DND-41 (cell line): ENCODE results near the gene CDC37L1.

Experiments
- ATAC-seq: fragments of 200-7000 bp; cut with Tn5 transposase; 3 replicates; pipeline ENCODE4 v1.9.1; 2021; ENCODE audit warnings: low read depth; ENCODE audit not compliant: insufficient read depth
- DNase-seq: peaks from one replicate; pipeline ENCODE4 v3.0.0-alpha.2; 2020
- H2AFZ ChIP-seq: 2 replicates; pipeline ENCODE4 v1.6.0; 2012; ENCODE audit warnings: low read depth, low read length
- H3K27ac ChIP-seq: 2 replicates; pipeline ENCODE4 v1.5.1; 2012; ENCODE audit warnings: low read length, inconsistent platforms
- H3K27me3 ChIP-seq: fragments of 200-600 bp; sonication (generic); 2 replicates; pipeline ENCODE4 v1.6.0; 2012; ENCODE audit warnings: low read length, mild to moderate bottlenecking, inconsistent platforms; ENCODE audit not compliant: insufficient read depth, poor library complexity
- H3K36me3 ChIP-seq: 2 replicates; pipeline ENCODE4 v1.5.1; 2012; ENCODE audit warnings: low read length, inconsistent platforms; ENCODE audit not compliant: insufficient read depth
- H3K4me1 ChIP-seq: 2 replicates; pipeline ENCODE4 v1.5.1; 2012; ENCODE audit warnings: mild to moderate bottlenecking, low read length; ENCODE audit not compliant: insufficient read depth
- H3K4me2 ChIP-seq: 2 replicates; pipeline ENCODE4 v1.6.0; 2012; ENCODE audit warnings: mild to moderate bottlenecking, moderate library complexity, low read length, inconsistent platforms; ENCODE audit not compliant: insufficient read depth
- H3K4me3 ChIP-seq, 2 experiments: fragments of 200-600 bp in 1 of 2; shearing (Covaris generic) in 1 of 2; 2 replicates each; pipeline ENCODE4 v1.5.1; 2012 to 2016; ENCODE audit warnings: inconsistent platforms in 2 of 2, low read length in 2 of 2, mild to moderate bottlenecking in 2 of 2, low read depth in 1 of 2, moderate library complexity in 1 of 2
- H3K79me2 ChIP-seq: 2 replicates; pipeline ENCODE4 v1.6.0; 2012; ENCODE audit warnings: low read length, inconsistent platforms; ENCODE audit not compliant: insufficient read depth
- H3K9ac ChIP-seq: 2 replicates; pipeline ENCODE4 v1.6.0; 2012; ENCODE audit warnings: low read depth, mild to moderate bottlenecking, inconsistent platforms, low read length, moderate library complexity
- H3K9me3 ChIP-seq: 2 replicates; pipeline ENCODE4 v1.5.1; 2012; ENCODE audit warnings: low read length, moderate library complexity, mild to moderate bottlenecking, inconsistent platforms; ENCODE audit not compliant: insufficient read depth, severe bottlenecking
- H4K20me1 ChIP-seq: 2 replicates; pipeline ENCODE4 v1.6.0; 2012; ENCODE audit warnings: low read length; ENCODE audit not compliant: insufficient read depth
- EZH2 ChIP-seq: IDR thresholded peaks from 3 replicates; pipeline ENCODE4 v1.6.1; 2012; ENCODE audit warnings: borderline replicate concordance, low read depth, mild to moderate bottlenecking, moderate library complexity, low read length, inconsistent platforms; ENCODE audit not compliant: severe bottlenecking
- TF ChIP-seq, protein P1 (sequence below): IDR thresholded peaks from 2 replicates; pipeline ENCODE4 v1.5.1; 2012; ENCODE audit warnings: borderline replicate concordance, low read length, moderate library complexity, mild to moderate bottlenecking; ENCODE audit not compliant: poor library complexity, severe bottlenecking; ENCODE audit errors: extremely low read depth

Gene CDC37L1

DNA sequence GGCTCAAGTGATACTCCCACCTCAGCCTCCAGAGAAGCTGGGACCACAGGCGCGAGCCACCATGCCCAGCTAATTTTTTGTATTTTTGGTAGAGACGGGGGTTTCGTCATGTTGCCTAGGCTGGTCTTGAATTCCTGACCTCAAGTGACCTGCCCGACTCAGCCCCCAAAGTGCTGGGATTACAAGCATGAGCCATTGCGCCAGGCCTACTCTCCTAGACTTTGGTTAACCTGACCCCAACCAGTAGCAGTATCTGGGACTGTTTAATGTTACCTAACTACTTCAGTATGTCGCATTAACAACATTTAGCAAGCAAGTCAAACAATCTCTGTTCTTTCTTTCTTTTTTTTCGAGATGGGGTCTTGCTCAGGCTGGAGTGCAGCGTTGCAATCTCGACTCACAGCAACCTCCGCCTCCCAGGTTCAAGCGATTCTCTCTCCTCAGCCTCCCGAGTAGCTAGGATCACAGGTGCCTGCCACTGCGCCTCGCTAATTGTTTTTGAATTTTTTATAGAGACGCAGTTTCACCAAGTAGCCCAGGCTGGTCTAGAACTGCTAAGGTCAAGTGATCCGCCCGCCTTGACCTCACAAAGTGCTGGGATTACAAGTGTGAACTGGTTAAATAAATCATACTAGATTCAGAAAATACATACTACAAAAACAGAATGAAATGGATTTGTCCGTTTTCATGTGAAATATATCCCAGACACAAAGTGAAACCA is 59.7 kb downstream of the CDC37L1 start:
- peaks cover 66% of the 10 kb centered on the region for H3K79me2 ChIP-seq
- H3K4me1 ChIP-seq, result peaks cover 27% of the 10 kb centered on the region
- peaks cover 4% of the 10 kb centered on the region for H4K20me1 ChIP-seq
- H2AFZ ChIP-seq, result no peak overlapping the region
- peak overlapping the region; percentile 75 for H3K9ac ChIP-seq
- no peaks in the 10 kb centered on the region for H3K9me3 ChIP-seq
- peak overlapping the region; percentile 48 to 73; a peak in 3 of 4 replicates for H3K4me3 ChIP-seq
- no peak for DNase-seq
- TF ChIP-seq, protein P1, sequence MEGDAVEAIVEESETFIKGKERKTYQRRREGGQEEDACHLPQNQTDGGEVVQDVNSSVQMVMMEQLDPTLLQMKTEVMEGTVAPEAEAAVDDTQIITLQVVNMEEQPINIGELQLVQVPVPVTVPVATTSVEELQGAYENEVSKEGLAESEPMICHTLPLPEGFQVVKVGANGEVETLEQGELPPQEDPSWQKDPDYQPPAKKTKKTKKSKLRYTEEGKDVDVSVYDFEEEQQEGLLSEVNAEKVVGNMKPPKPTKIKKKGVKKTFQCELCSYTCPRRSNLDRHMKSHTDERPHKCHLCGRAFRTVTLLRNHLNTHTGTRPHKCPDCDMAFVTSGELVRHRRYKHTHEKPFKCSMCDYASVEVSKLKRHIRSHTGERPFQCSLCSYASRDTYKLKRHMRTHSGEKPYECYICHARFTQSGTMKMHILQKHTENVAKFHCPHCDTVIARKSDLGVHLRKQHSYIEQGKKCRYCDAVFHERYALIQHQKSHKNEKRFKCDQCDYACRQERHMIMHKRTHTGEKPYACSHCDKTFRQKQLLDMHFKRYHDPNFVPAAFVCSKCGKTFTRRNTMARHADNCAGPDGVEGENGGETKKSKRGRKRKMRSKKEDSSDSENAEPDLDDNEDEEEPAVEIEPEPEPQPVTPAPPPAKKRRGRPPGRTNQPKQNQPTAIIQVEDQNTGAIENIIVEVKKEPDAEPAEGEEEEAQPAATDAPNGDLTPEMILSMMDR, result no peak
- no peak for TF ChIP-seq EZH2
- H3K27ac ChIP-seq, result no peak overlapping the region; the same call in 1 of the 2 replicates
- ATAC-seq, result no peak
- peaks cover 4% of the 10 kb centered on the region; the same call in 1 of the 2 replicates for H3K36me3 ChIP-seq
- peak overlapping the region; percentile 59 for H3K4me2 ChIP-seq
- H3K27me3 ChIP-seq, result no peaks in the 10 kb centered on the region

DNA sequence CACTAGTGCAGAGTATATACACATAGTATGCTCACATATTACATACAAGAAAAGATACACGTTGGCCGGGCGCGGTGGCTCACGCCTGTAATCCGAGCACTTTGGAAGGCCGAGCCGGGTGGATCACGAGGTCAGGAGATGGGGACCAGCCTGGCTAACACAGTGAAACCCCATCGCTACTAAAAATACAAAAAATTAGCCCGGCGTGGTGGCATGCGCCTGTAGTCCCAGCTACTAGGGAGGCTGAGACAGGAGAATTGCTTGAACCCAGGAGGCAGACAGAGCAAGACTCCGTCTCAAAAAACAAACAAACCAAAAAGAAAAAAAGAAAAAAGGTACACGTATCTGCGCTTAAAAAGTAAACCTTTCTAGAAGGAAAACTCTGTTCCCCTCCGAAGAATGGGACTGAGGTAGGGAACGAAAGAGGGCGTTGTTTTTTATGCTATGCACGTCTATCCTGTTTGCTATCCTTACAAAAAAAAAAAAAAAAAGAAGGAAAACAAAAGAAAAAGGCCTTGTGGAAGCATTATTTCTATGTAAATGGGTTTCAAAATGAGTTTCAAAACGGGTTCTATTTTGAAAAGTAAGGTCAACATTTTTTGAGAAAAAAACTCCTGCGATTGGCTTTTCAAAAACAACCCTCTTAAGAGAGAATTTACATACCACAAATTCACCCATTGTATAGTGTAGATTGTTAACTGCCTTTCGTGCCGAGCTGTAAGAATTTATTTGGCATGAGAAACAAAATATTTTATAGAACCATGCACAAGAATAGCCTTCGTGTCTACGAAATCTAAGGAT is 60.4 kb downstream of the CDC37L1 start:
- H2AFZ ChIP-seq, result peak overlapping the region; percentile 84; the same call in 1 of the 2 replicates
- peak overlapping the region; percentile 75 for H3K9ac ChIP-seq
- H3K4me1 ChIP-seq, result peaks cover 27% of the 10 kb centered on the region
- H3K4me2 ChIP-seq, result peak overlapping the region; percentile 59
- TF ChIP-seq, protein P1, result peak; percentile 5
- no peak for TF ChIP-seq EZH2
- H3K36me3 ChIP-seq, result no peaks in the 10 kb centered on the region
- no peaks in the 10 kb centered on the region; the same call in 1 of the 2 replicates for H4K20me1 ChIP-seq
- DNase-seq (no peak), ATAC-seq (no peak)
- peak overlapping the region; percentile 48 to 73; a peak in 3 of 4 replicates for H3K4me3 ChIP-seq
- peak overlapping the region; percentile 69 for H3K27ac ChIP-seq
- H3K9me3 ChIP-seq, result no peaks in the 10 kb centered on the region
- no peaks in the 10 kb centered on the region for H3K27me3 ChIP-seq
- H3K79me2 ChIP-seq, result peaks cover 59% of the 10 kb centered on the region

- peak overlapping the region; percentile 59 for H3K4me2 ChIP-seq
- ATAC-seq (no peak; the same call in 2 of the 3 replicates), DNase-seq (no peak)
- H3K27ac ChIP-seq, result peak overlapping the region; percentile 69
- H2AFZ ChIP-seq, result peak overlapping the region; percentile 84
- H3K79me2 ChIP-seq, result peaks cover 56% of the 10 kb centered on the region
- no peaks in the 10 kb centered on the region for H3K36me3 ChIP-seq
- peak overlapping the region; percentile 75 for H3K9ac ChIP-seq
- peaks cover 27% of the 10 kb centered on the region for H3K4me1 ChIP-seq
- no peaks in the 10 kb centered on the region for H3K27me3 ChIP-seq
- TF ChIP-seq, protein P1, result no peak
- TF ChIP-seq EZH2, result no peak
- no peaks in the 10 kb centered on the region for H3K9me3 ChIP-seq
- peak overlapping the region; percentile 48 to 73; a peak in 3 of 4 replicates for H3K4me3 ChIP-seq
- no peaks in the 10 kb centered on the region; the same call in 1 of the 2 replicates for H4K20me1 ChIP-seq
Observed at GRCh38 chr9:4740388-4740637, 60.9 kb downstream of the CDC37L1 start.
